Gastroesophageal sphincter (tissue), 4 donors: Measurements from ENCODE around the gene RASL12. TPM values are rescaled to one million over a fixed set of nuclear protein-coding genes. Genes with fewer than 3 reads are reported as not detected.
"Not testable (repeated sequence)": the region's sequence is repeated elsewhere in the genome, so short reads cannot be mapped to it uniquely, and the experiment has no call there.

ENCODE experiments used
- ATAC-seq: fragments of 150-250 bp; one replicate; pipeline ENCODE4 v1.9.1; 2016; ENCODE audit warnings: mild to moderate bottlenecking, moderate library complexity
- H3K27ac ChIP-seq, 4 donors: fragments of 200-600 bp; sonication (generic) in 3 of 4; 1 replicate in 3 of 4; 2 replicates in 1 of 4; pipeline ENCODE4 v1.5.1; 2016 to 2019
- H3K27me3 ChIP-seq: fragments of 200-600 bp; sonication (generic); one replicate; pipeline ENCODE4 v1.5.1; 2019
- H3K36me3 ChIP-seq, 2 donors: fragments of 200-600 bp; sonication (generic); one replicate each; pipeline ENCODE4 v1.5.1; 2019; ENCODE audit warnings: control low read depth in 1 of 2
- H3K4me1 ChIP-seq, 3 donors: fragments of 200-600 bp; sonication (generic); 1 replicate in 2 of 3; 2 replicates in 1 of 3; pipeline ENCODE4 v1.5.1; 2016 to 2019; ENCODE audit warnings: control low read depth in 2 of 3
- H3K4me3 ChIP-seq, 2 donors: fragments of 200-600 bp; sonication (generic); one replicate each; pipeline ENCODE4 v1.5.1; 2019; ENCODE audit warnings: mild to moderate bottlenecking in 1 of 2, moderate library complexity in 1 of 2
- H3K9me3 ChIP-seq, 3 donors: fragments of 200-600 bp; sonication (generic); one replicate each; pipeline ENCODE4 v1.5.1; 2017 to 2019; ENCODE audit warnings: control low read depth in 2 of 3
- CTCF ChIP-seq, 4 experiments: fragments of 200-600 bp in 2 of 4; fragments of 450-650 bp in 2 of 4; sonication (generic) in 1 of 4; IDR thresholded peaks; one replicate each; pipeline ENCODE4 v1.5.1; 2017 to 2019; ENCODE audit warnings: antibody characterized with exemption in 4 of 4, mild to moderate bottlenecking in 2 of 4, moderate library complexity in 2 of 4
- EP300 ChIP-seq: sonication (generic); formaldehyde crosslinking; IDR thresholded peaks from one replicate; pipeline ENCODE4 v1.6.1; 2017; ENCODE audit warnings: antibody characterized with exemption, mild to moderate bottlenecking
- POLR2A ChIP-seq, 2 donors: fragments of 450-650 bp; IDR thresholded peaks; one replicate each; pipeline ENCODE4 v1.6.1; 2017; ENCODE audit warnings: antibody characterized with exemption in 2 of 2, mild to moderate bottlenecking in 2 of 2, moderate library complexity in 1 of 2
- POLR2AphosphoS5 ChIP-seq: sonication (generic); formaldehyde crosslinking; IDR thresholded peaks from one replicate; pipeline ENCODE4 v1.6.1; 2017; ENCODE audit warnings: antibody characterized with exemption
- WGBS, 2 donors: methylation state at CpG; one replicate each; pipeline ENCODE4 v1.1.5; 2018; ENCODE audit warnings: low coverage in 1 of 2; 5-methylcytosine and 5-hydroxymethylcytosine counted together
- total RNA-seq, 4 donors: library from RNA; depleted of rRNA; stranded (reverse); fragments of >200 nt; gene quantifications; one replicate each; pipeline ENCODE4 v1.1.0, GENCODE V29; 2016

Gene RASL12
- total RNA-seq, 4 donors from 2014 or later = 43.2 to 244 (median 179) TPM

GRCh38 chr15:65094294-65094995 is 26.7 kb upstream of the RASL12 start:
- peaks cover 0 to 28% of the 10 kb centered on the region in 2 donors for H3K36me3 ChIP-seq
- H3K4me3 ChIP-seq = no peak overlapping the region
- H3K27ac ChIP-seq = peak overlapping the region; percentile 73 to 98 (median 88)
- H3K4me1 ChIP-seq = peaks cover 4 to 78% (median 21%) of the 10 kb centered on the region in 3 donors
- TF ChIP-seq POLR2AphosphoS5 (no peak), POLR2A (IDR thresholded peaks at IDR 0.05) (peak in 1 of 2 donors; percentile 19)
- ATAC-seq = peak; percentile 66
- no peaks in the 10 kb centered on the region for H3K27me3 ChIP-seq
- 43 to 100% methylated on average over 1 to 2 of the region's 14 CpGs for WGBS, 2 donors
- no peaks in the 10 kb centered on the region for H3K9me3 ChIP-seq

- H3K9me3 ChIP-seq, H3K4me3 ChIP-seq, H3K27me3 ChIP-seq, ATAC-seq: not testable (repeated sequence)
- WGBS, 2 donors = 88 to 100% methylated on average over 1 to 9 of the region's 13 CpGs
- Histone ChIP-seq H3K27ac (peak overlapping the region; percentile 73 to 98 (median 88)), H3K4me1 (peaks cover 6 to 85% (median 23%) of the 10 kb centered on the region in 3 donors), H3K36me3 (peaks cover 0 to 21% of the 10 kb centered on the region in 2 donors)
Observed at GRCh38 chr15:65093793-65094170, 26.0 kb upstream of the RASL12 start.

GRCh38 chr15:65092911-65093792 is 25.4 kb upstream of the RASL12 start:
- H3K27ac ChIP-seq = peak overlapping the region; percentile 73 to 98 (median 88)
- no peaks in the 10 kb centered on the region for H3K27me3 ChIP-seq
- peaks cover 0 to 15% of the 10 kb centered on the region in 2 donors for H3K36me3 ChIP-seq
- WGBS, 2 donors = 100% methylated on average over 1 to 6 of the region's 17 CpGs
- H3K9me3 ChIP-seq = no peaks in the 10 kb centered on the region
- H3K4me1 ChIP-seq = peaks cover 6 to 91% (median 27%) of the 10 kb centered on the region in 3 donors
- TF ChIP-seq POLR2A (IDR thresholded peaks at IDR 0.05) (no peak), EP300 (no peak), POLR2AphosphoS5 (no peak), CTCF (IDR thresholded peaks at IDR 0.05) (no peak)
- no peak for ATAC-seq
- H3K4me3 ChIP-seq = no peak overlapping the region

- TF ChIP-seq EP300 = no peak
- no peak for TF ChIP-seq POLR2A (IDR thresholded peaks at IDR 0.05)
- Histone ChIP-seq H3K4me1 (peaks cover 6 to 100% (median 33%) of the 10 kb centered on the region in 3 donors), H3K27me3 (no peaks in the 10 kb centered on the region), H3K9me3 (no peaks in the 10 kb centered on the region), H3K27ac (peak overlapping the region; percentile 16 to 98 (median 88)), H3K4me3 (no peak overlapping the region), H3K36me3 (peaks cover 0 to 5% of the 10 kb centered on the region in 2 donors)
- no peak for ATAC-seq
- 41 to 67% methylated on average over 4 to 7 of the region's 12 CpGs for WGBS, 2 donors
Observed at GRCh38 chr15:65091946-65092770, 24.4 kb upstream of the RASL12 start.

GRCh38 chr15:65089206-65089824 is 21.5 kb upstream of the RASL12 start:
- TF ChIP-seq POLR2AphosphoS5 (peak; percentile 71), POLR2A (IDR thresholded peaks at IDR 0.05) (no peak)
- Histone ChIP-seq H3K36me3 (no peaks in the 10 kb centered on the region), H3K4me3 (no peak overlapping the region), H3K27me3 (no peaks in the 10 kb centered on the region), H3K27ac (peak overlapping the region; percentile 88 to 98 (median 90)), H3K9me3 (no peaks in the 10 kb centered on the region), H3K4me1 (peaks cover 8 to 100% (median 47%) of the 10 kb centered on the region in 3 donors)
- 20 to 35% methylated on average over 4 of the region's 5 CpGs for WGBS, 2 donors
- peak; percentile 26 for ATAC-seq

GRCh38 chr15:65088643-65089021 is 20.8 kb upstream of the RASL12 start:
- Histone ChIP-seq H3K4me3 (no peak overlapping the region), H3K27me3 (no peaks in the 10 kb centered on the region), H3K27ac (peak overlapping the region; percentile 88 to 98 (median 90)), H3K4me1 (peaks cover 8 to 100% (median 47%) of the 10 kb centered on the region in 3 donors), H3K36me3 (no peaks in the 10 kb centered on the region), H3K9me3 (no peaks in the 10 kb centered on the region)
- peak; percentile 15 for TF ChIP-seq POLR2AphosphoS5
- TF ChIP-seq POLR2A (IDR thresholded peaks at IDR 0.05) = no peak
- WGBS, 2 donors = no CpG with 5 or more reads among the region's 6 CpGs
- ATAC-seq = peak; percentile 0
